GM12878 (cell line): ENCODE results near the gene RIF1. TPM values are rescaled to one million over a fixed set of nuclear protein-coding genes. Genes with fewer than 3 reads are reported as not detected.

Experiments
- ATF3 ChIP-seq: IDR thresholded peaks from 2 replicates; pipeline ENCODE4 v1.6.1; 2011; ENCODE audit warnings: low read depth, mild to moderate bottlenecking, low read length, moderate library complexity, borderline replicate concordance; ENCODE audit errors: extremely low read depth
- CEBPB ChIP-seq, 2 experiments: fragments of 150-350 bp in 1 of 2; IDR thresholded peaks; 2 replicates each; pipeline ENCODE4 v1.6.1; 2012 to 2014; ENCODE audit warnings: low read depth in 2 of 2, low read length in 2 of 2, borderline replicate concordance in 1 of 2, inconsistent platforms in 1 of 2
- CHD4 ChIP-seq: fragments of 200-600 bp; sonication (generic); IDR thresholded peaks from 2 replicates; pipeline ENCODE4 v1.6.1; 2016; ENCODE audit warnings: mild to moderate bottlenecking
- DPF2 ChIP-seq: fragments of 450-650 bp; IDR thresholded peaks from 2 replicates; pipeline ENCODE4 v1.6.1; 2017; ENCODE audit warnings: mild to moderate bottlenecking
- EED ChIP-seq: sonication (generic); IDR thresholded peaks from 2 replicates; pipeline ENCODE4 v1.6.1; 2016; ENCODE audit warnings: antibody characterized with exemption, low read depth
- EGR1 ChIP-seq, 2 experiments: IDR thresholded peaks; 1 replicate in 1 of 2; 2 replicates in 1 of 2; pipeline ENCODE4 v1.6.1; 2011 to 2012; ENCODE audit warnings: low read depth in 2 of 2, low read length in 2 of 2, borderline replicate concordance in 1 of 2, mild to moderate bottlenecking in 1 of 2, moderate library complexity in 1 of 2
- EP300 ChIP-seq, 2 experiments: fragments of 150-350 bp in 1 of 2; IDR thresholded peaks; 2 replicates each; pipeline ENCODE4 v1.6.1; 2011 to 2012; ENCODE audit warnings: low read depth in 2 of 2, low read length in 2 of 2, borderline replicate concordance in 1 of 2, improper control_type of control experiment in 1 of 2, inconsistent platforms in 1 of 2; ENCODE audit not compliant: control insufficient read depth in 1 of 2
- IKZF1 ChIP-seq: fragments of 450-650 bp; conservative IDR thresholded peaks from 2 replicates; pipeline ENCODE4 v1.6.1; 2017; ENCODE audit warnings: antibody characterized with exemption, mild to moderate bottlenecking
- JUNB ChIP-seq: IDR thresholded peaks from 2 replicates; pipeline ENCODE4 v1.6.1; 2016; ENCODE audit warnings: antibody characterized with exemption, mild to moderate bottlenecking
- MYB ChIP-seq: fragments of 150-350 bp; IDR thresholded peaks from 2 replicates; pipeline ENCODE4 v1.6.1; 2014; ENCODE audit warnings: mild to moderate bottlenecking, low read depth, low read length, borderline replicate concordance
- NKRF ChIP-seq: fragments of 450-650 bp; conservative IDR thresholded peaks from 2 replicates; pipeline ENCODE4 v1.6.1; 2017; ENCODE audit warnings: mild to moderate bottlenecking, moderate library complexity
- NR2C2 ChIP-seq: IDR thresholded peaks from 2 replicates; pipeline ENCODE4 v1.6.1; 2011; ENCODE audit warnings: borderline replicate concordance, low read depth; ENCODE audit not compliant: control insufficient read depth, insufficient read length
- RAD51 ChIP-seq: fragments of 450-650 bp; IDR thresholded peaks from 2 replicates; pipeline ENCODE4 v1.6.1; 2016; ENCODE audit warnings: moderate library complexity, mild to moderate bottlenecking, inconsistent platforms
- RELA ChIP-seq: fragments of 450-650 bp; IDR thresholded peaks from 2 replicates; pipeline ENCODE4 v1.8.0; 2014; ENCODE audit warnings: borderline replicate concordance; ENCODE audit not compliant: partially characterized antibody
- SIN3A ChIP-seq: IDR thresholded peaks from 2 replicates; pipeline ENCODE4 v1.6.1; 2012; ENCODE audit warnings: low read depth, low read length, improper control_type of control experiment
- SMAD1 ChIP-seq: fragments of 450-650 bp; IDR thresholded peaks from 2 replicates; pipeline ENCODE4 v1.6.1; 2018; ENCODE audit warnings: mild to moderate bottlenecking, low read depth; ENCODE audit not compliant: partially characterized antibody
- SREBF2 ChIP-seq: IDR thresholded peaks from 2 replicates; pipeline ENCODE4 v1.6.1; 2012; ENCODE audit warnings: mild to moderate bottlenecking, low read length
- STAT1 ChIP-seq: fragments of 450-650 bp; conservative IDR thresholded peaks from 2 replicates; pipeline ENCODE4 v1.6.1; 2014; ENCODE audit warnings: antibody characterized with exemption, mild to moderate bottlenecking
- STAT3 ChIP-seq: IDR thresholded peaks from 2 replicates; pipeline ENCODE4 v1.6.1; 2011; ENCODE audit warnings: low read depth, low read length, improper control_type of control experiment
- TCF7 ChIP-seq: IDR thresholded peaks from 2 replicates; pipeline ENCODE4 v1.6.1; 2014; ENCODE audit warnings: antibody characterized with exemption, borderline replicate concordance
- ZNF592 ChIP-seq: fragments of 450-650 bp; IDR thresholded peaks from 2 replicates; pipeline ENCODE4 v1.6.1; 2017; ENCODE audit warnings: mild to moderate bottlenecking, moderate library complexity
- ZSCAN29 ChIP-seq: fragments of 450-650 bp; IDR thresholded peaks from 2 replicates; pipeline ENCODE4 v1.6.1; 2017; ENCODE audit warnings: mild to moderate bottlenecking, moderate library complexity
- polyA plus RNA-seq, 11 experiments: library from polyadenylated mRNA; depleted of rRNA in 4 of 11; unstranded in 6 of 11; stranded (reverse) in 5 of 11; fragments of >200 nt; fragmentation: Nextera tagmentation in 4 of 11; fragmentation: Illumina TruSeq in 1 of 11; extraction: Ambion mirVana in 4 of 11; extraction: Trizol in 1 of 11; gene quantifications; 1 replicate in 1 of 11; 2 replicates in 10 of 11; pipeline versions ENCODE4 v1.2.1 to v1.2.3, GENCODE V29; 2011 to 2016; ENCODE audit warnings: inconsistent platforms in 2 of 11, missing spikeins in 2 of 11, low read depth in 1 of 11
- total RNA-seq, 4 experiments: library from RNA; depleted of rRNA in 3 of 4; stranded (reverse); fragments of >200 nt in 3 of 4; fragmentation: Illumina TruSeq in 1 of 4; extraction: Trizol in 1 of 4; gene quantifications; 2 replicates each; pipeline versions ENCODE4 v1.2.1 to v1.2.3, GENCODE V29; 2013 to 2021

The RIF1 gene
- total and polyA plus RNA-seq, 10 of the 15 experiments (the other 5 are each of a cell fraction or from before 2014, with no cell fraction given) = 6.3 to 63.2 (median 34.4) TPM

- TF ChIP-seq SIN3A (peak; percentile 61; the same call in 1 of the 2 replicates), JUNB (no peak), NKRF (peak; percentile 83), ATF3 (no peak), NR2C2 (peak; percentile 92), IKZF1 (peak; percentile 91), SREBF2 (no peak), MYB (no peak), STAT1 (no peak), RELA (peak; percentile 72), EED (peak; percentile 47; the same call in 1 of the 2 replicates), STAT3 (no peak), TCF7 (no peak), EGR1 (IDR thresholded peaks at IDR 0.05; ENCODE audit: borderline replicate concordance in 1 of 2, low read depth in 2 of 2, low read length in 2 of 2) (peak in 1 of 2 experiments; percentile 92; a peak in 2 of 3 replicates), DPF2 (peak; percentile 49; the same call in 1 of the 2 replicates), ZNF592 (no peak), CHD4 (no peak), SMAD1 (no peak), RAD51 (peak; percentile 68), CEBPB (IDR thresholded peaks at IDR 0.05; ENCODE audit: borderline replicate concordance in 1 of 2, low read depth in 2 of 2, low read length in 2 of 2) (no peak), EP300 (IDR thresholded peaks at IDR 0.05; ENCODE audit: borderline replicate concordance in 1 of 2, control insufficient read depth in 1 of 2, low read depth in 2 of 2, low read length in 2 of 2) (no peak), ZSCAN29 (no peak)
These were observed at the start of gene RIF1 (continued) for GRCh38 chr2:151409601-151410484.
